GM12873 (cell line): ENCODE measurements around the gene CAMSAP1.

Experiments
- TF ChIP-seq, protein P1 (sequence below): IDR thresholded peaks from 2 replicates; pipeline ENCODE4 v1.5.1; 2012; ENCODE audit warnings: low read depth, mild to moderate bottlenecking, moderate library complexity, low read length, control low read depth; ENCODE audit not compliant: insufficient read depth; ENCODE audit errors: missing control alignments

CAMSAP1 gene

DNA sequence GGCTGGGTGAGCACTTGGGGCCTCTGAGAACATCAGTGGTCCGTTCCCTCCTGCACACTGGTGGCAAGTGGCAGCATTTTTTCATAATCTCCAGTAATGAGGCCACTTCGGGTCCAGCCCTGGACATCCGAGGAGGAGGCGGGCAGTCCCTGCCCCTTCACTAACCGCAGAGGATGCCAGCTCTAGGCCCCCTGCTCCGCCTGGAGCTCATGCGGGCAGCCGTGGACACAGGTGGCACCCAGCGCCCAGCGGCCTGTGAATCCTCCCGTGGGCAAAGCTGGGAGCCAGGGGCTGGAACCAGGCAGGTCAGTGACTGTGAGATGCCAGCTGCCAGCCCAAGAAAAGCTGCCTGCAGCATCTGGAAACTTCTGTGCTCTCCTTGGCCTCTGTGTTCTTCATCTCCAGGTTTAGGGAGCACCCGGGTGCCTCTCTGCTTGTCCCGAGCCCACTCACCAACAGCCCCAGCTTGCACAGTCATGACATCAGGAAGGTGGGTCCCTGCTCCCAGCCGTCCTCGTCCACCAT lies 112.9 kb downstream of the CAMSAP1 start:
- TF ChIP-seq, protein P1, sequence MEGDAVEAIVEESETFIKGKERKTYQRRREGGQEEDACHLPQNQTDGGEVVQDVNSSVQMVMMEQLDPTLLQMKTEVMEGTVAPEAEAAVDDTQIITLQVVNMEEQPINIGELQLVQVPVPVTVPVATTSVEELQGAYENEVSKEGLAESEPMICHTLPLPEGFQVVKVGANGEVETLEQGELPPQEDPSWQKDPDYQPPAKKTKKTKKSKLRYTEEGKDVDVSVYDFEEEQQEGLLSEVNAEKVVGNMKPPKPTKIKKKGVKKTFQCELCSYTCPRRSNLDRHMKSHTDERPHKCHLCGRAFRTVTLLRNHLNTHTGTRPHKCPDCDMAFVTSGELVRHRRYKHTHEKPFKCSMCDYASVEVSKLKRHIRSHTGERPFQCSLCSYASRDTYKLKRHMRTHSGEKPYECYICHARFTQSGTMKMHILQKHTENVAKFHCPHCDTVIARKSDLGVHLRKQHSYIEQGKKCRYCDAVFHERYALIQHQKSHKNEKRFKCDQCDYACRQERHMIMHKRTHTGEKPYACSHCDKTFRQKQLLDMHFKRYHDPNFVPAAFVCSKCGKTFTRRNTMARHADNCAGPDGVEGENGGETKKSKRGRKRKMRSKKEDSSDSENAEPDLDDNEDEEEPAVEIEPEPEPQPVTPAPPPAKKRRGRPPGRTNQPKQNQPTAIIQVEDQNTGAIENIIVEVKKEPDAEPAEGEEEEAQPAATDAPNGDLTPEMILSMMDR, result no peak

DNA sequence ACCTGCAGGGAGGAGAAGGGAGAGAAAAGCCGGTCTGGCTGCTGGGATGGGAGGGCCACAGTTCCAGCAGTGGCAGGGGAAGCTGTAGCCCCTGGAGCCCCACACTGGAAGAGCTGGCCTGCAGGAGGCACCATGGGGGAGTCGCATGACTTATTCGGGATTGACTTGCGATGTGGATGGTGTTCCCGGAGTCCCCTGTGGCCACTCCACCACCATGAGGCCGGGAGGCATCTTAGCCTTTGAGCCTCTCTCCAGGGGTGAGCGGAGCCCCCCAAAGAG lies 113.3 kb downstream of the CAMSAP1 start:
- TF ChIP-seq, protein P1, result no peak

DNA sequence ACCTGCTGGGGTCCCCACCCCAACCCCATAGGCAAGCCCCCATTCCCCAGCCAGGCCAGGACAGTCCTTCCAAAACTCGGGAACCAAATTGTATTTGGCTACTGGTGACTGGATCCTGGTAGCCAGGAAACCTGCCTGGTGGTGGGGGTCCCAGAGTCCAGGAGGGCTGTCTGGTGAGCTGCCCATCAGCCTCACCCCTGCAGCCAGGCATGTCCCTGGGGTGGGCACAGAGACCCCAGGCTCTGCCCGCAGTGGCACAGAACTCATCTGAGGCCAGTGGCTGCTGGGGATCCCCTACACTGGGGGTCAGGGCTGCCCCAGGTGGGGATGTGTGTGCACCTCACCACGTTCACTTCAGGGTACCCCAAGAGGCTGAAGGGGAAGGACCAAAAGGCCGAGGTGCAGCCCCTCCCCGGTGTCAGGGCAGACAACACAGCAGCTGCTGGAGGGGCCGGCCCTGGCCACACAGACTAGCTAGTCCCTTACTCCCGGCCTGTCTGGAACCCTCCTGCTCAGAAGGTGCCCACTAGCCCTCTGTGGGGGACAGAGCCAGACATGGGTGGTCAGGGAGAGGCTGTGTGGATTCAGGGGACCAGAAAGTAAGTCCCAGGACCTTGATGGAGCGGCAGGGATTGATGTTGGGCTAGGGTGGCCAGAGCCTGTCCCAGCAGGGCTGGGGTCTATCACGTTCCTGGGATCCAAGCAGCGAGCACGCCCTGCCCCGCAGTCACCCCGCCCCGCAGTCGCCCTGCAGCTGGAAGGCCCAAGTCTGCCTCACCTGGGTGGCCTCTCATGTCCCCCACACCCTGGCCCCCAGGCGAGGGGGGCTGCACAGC lies 113.9 kb downstream of the CAMSAP1 start:
- TF ChIP-seq, protein P1, result no peak

DNA sequence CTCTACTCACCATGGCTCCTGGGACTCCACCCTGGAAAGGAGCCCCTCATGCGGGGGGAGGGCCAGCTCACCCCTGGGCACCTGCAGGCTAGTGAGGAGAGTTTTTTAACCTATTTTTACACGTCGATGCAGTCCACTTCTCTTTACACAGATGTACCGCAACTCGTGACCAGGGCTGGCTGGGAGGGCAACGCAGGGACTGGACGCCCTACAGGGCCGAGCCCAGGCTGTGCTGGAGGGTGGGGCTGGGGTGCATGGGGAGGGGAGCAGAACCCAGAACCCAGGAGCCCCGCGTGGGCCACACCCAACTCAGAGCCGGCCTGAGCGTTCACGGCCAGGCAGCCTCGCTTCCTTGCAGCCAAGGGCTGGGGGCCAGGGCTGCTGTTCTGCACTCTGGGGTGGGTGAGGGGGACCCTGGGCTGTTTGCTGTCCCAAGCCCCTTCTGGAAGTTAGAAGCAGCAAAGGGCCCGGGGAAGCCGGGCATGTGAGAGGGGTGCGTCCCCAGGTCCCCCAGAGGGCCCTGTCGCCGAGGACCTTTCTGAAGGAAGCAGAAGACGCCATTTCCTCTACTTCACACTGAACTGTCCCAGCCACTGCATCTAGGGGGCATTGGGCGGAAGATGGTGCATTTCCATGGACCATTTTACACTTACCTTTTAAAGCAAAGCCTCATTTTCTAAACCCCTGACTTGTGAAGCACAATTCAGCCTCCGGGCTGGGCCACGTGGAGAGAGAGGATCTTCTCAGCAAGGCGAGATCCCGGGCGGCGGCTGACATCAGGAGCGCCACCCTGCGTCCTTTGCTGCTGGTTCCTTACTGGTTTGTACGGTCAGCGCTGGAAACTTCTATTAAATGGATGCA lies 114.8 kb downstream of the CAMSAP1 start:
- TF ChIP-seq, protein P1, result no peak

DNA sequence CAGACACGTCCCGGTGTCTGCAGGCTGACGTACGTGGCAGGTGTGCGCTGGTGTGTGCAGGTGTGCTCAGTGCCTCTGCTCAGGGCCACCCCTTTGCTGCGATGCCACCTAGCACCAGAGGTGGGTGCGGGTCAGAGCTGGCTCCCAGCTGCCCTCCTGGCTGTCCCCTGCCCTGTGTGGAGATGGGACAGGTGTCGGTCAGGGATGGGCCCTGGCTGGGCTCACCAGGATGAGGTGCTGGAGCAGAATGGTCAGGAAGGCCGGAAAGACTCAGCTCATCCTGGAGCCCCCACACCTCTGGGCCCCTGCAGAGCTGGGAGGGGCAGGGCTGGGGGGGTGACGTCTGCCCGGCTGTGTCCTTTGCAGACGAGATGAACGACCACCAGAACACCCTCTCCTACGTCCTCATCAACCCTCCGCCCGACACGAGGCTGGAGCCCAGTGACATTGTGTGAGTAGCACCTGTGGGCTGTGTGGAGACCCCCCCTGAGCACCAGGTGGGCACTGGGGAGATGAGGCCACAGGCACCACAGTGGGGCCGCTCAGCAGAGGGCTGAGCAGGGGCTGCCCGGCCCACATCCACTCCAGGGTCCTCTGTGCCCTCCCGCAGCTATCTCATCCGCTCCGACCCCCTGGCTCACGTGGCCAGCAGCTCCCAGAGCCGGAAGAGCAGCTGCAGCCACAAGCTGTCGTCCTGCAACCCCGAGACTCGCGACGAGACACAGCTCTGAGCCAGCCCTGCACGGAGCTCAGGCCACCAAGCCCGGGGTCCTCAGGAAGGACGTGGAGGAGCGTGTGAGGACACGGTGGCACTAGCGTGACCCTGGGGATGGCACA lies 115.7 kb downstream of the CAMSAP1 start:
- TF ChIP-seq, protein P1, result no peak

DNA sequence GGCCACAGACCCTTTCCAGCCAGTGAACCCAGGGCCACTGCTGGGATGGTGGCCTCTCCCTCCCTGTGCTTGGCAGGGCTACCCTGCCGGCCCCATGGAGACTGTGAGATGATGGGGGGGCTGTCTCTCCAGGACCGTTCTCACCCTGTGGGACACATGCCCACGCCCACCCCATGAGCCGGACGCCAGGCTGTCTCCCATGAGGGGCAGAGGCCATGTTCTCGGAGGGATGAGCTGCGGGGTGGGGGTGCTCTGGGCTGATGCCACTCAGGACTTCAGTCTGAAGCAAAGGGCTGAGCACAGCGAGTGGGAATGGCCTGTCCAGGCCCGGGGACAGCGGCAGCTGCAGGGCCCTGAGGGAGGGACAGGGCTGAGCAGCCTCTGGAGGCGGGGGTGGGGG lies 116.5 kb downstream of the CAMSAP1 start:
- TF ChIP-seq, protein P1, result no peak

DNA sequence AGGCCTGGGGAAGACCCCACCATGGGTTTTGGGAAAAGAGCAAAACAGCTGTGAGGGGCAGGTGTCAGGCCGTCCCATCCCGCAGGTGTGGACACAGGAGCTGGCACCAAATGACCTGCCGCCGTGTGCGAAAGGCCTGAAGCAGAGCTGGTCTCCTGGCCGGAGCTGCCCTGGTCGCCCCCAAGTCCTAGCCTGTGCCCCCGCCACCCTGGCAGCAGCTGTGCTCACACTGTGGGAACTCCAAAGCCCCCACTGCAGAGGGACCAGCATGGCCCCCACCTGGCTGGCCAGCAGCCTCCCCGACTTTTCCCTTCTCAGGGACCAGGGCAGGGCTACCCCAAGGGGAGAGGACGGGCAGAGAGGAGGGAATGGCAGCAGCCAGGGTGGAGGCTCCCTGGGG lies 117.0 kb downstream of the CAMSAP1 start:
- TF ChIP-seq, protein P1, result no peak
